GM19324 (cell line): ENCODE results near the gene CNTNAP2.

Experiments
- ATAC-seq: cut with Tn5 transposase; IDR thresholded peaks from one replicate; pipeline ENCODE4 v1.9.1; 2021; ENCODE audit warnings: mild to moderate bottlenecking, moderate library complexity; ENCODE audit not compliant: unreplicated experiment, low FRiP score

The CNTNAP2 gene

GRCh38 chr7:147413557-147413870 is 1296.9 kb downstream of the CNTNAP2 start:
- ATAC-seq = no peak

- ATAC-seq = no peak
Measured at GRCh38 chr7:147415991-147416390, 1299.4 kb downstream of the CNTNAP2 start.

- no peak for ATAC-seq
Measured at GRCh38 chr7:147418966-147419365, 1302.4 kb downstream of the CNTNAP2 start.

GRCh38 chr7:147423875-147424274 is 1307.3 kb downstream of the CNTNAP2 start:
- ATAC-seq = no peak

- no peak for ATAC-seq
Measured at GRCh38 chr7:147428075-147428474, 1311.5 kb downstream of the CNTNAP2 start.

GRCh38 chr7:147429961-147430360 is 1313.4 kb downstream of the CNTNAP2 start:
- ATAC-seq = no peak

GRCh38 chr7:147432079-147432478 is 1315.5 kb downstream of the CNTNAP2 start:
- no peak for ATAC-seq

- no peak for ATAC-seq
Measured at GRCh38 chr7:147432576-147432975, 1316.0 kb downstream of the CNTNAP2 start.

- no peak for ATAC-seq
Measured at GRCh38 chr7:147436718-147437117, 1320.1 kb downstream of the CNTNAP2 start.

- no peak for ATAC-seq
Measured at GRCh38 chr7:147438216-147438615, 1321.6 kb downstream of the CNTNAP2 start.

GRCh38 chr7:147443942-147444341 is 1327.3 kb downstream of the CNTNAP2 start:
- ATAC-seq = no peak

GRCh38 chr7:147452816-147453215 is 1336.2 kb downstream of the CNTNAP2 start:
- ATAC-seq = no peak

- ATAC-seq = no peak
Measured at GRCh38 chr7:147465223-147465622, 1348.6 kb downstream of the CNTNAP2 start.

GRCh38 chr7:147472556-147472955 is 1356.0 kb downstream of the CNTNAP2 start:
- no peak for ATAC-seq

- ATAC-seq = no peak
Measured at GRCh38 chr7:147474862-147475261, 1358.3 kb downstream of the CNTNAP2 start.

GRCh38 chr7:147477526-147477925 is 1360.9 kb downstream of the CNTNAP2 start:
- ATAC-seq = no peak

- no peak for ATAC-seq
Measured at GRCh38 chr7:147478796-147479195, 1362.2 kb downstream of the CNTNAP2 start.

- no peak for ATAC-seq
Measured at GRCh38 chr7:147483634-147484292, 1367.2 kb downstream of the CNTNAP2 start.

GRCh38 chr7:147485660-147486210 is 1369.1 kb downstream of the CNTNAP2 start:
- no peak for ATAC-seq

GRCh38 chr7:147492606-147493005 is 1376.0 kb downstream of the CNTNAP2 start:
- no peak for ATAC-seq

- no peak for ATAC-seq
Measured at GRCh38 chr7:147496209-147496608, 1379.6 kb downstream of the CNTNAP2 start.

- ATAC-seq = no peak
Measured at GRCh38 chr7:147497246-147497645, 1380.6 kb downstream of the CNTNAP2 start.

GRCh38 chr7:147498081-147498480 is 1381.5 kb downstream of the CNTNAP2 start:
- no peak for ATAC-seq
